Measurements from ENCODE around the gene MGAT4B. TPM values are rescaled to one million over a fixed set of nuclear protein-coding genes. Genes with fewer than 3 reads are reported as not detected.
A peak's percentile ranks its signal among the peaks of the same experiment; 100 is the strongest.

Gene MGAT4B
- total RNA-seq, 1 experiment from 2014 or later = 151 TPM

DNA sequence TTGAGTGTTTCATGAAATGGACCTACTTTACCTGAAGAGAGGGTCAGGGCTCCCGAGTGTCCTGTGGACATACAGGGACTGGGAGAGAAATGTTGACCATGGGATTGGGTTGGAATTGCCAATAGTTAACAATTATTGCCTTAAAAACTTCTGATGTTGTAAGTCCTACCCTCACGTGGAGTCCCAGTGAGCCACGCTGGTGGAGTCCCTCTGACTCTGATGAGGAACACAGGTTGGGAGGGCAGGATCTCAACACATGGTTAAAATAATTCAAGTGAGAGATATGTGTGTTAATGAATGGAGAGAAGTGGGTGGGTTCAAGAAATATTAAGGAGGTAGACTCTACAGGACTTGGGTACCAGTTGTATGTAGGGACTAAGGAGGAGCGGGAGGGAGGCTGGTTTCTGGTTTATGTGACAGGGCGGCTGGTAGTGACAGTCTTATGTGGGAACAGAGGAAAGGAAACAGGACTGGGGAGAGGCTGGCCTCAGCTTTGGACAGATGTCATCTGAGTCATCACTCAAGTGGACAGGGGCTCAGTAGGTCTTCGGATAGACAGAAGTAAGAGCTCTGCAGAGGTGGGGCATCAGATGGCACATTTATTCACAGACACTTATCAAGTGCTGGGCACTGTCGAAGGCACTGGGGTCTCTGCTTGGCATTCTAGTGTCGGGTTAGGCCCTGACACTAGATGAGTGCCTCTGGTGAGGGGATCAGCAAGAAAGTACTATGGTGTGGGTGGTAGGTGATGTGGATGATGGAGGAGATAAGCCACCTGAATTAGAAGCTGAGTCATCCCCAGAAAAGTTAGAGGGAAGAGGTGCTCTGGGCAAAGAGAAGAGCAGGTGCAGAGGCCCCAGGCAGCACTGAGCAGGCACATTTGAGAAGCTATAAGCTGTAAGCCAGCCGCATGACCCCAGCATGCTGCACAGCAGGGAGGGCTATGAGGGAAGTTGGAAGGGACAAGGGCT lies 46.8 kb downstream of the MGAT4B start (continued):
- TF ChIP-seq, protein P1, sequence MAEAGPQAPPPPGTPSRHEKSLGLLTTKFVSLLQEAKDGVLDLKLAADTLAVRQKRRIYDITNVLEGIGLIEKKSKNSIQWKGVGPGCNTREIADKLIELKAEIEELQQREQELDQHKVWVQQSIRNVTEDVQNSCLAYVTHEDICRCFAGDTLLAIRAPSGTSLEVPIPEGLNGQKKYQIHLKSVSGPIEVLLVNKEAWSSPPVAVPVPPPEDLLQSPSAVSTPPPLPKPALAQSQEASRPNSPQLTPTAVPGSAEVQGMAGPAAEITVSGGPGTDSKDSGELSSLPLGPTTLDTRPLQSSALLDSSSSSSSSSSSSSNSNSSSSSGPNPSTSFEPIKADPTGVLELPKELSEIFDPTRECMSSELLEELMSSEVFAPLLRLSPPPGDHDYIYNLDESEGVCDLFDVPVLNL (CRISPR knock-in tag; IDR thresholded peaks at IDR 0.05; ENCODE audit: borderline replicate concordance, low read depth) = no peak

DNA sequence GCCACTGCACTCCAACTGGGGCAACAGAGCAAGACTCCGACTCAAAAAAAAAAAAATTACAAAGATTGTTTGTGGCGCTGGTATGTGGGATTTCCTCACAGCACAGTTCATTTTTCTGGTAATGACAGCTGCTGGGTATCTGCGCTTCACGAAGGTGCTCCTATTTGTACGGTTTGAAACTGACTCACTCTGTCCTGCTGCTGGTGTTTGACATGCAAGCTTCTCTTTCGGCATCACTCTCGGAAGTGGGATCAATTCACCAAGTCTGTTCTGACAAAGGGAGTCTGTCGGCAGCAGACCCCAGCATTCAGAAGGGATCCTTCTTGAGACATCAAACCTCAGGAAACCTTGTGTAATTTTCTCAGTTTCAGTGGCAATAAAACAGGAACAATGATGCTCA lies 47.7 kb downstream of the MGAT4B start:
- TF ChIP-seq NR1H2 (CRISPR knock-in tag; IDR thresholded peaks at IDR 0.05) = no peak
- TF ChIP-seq, protein P2, sequence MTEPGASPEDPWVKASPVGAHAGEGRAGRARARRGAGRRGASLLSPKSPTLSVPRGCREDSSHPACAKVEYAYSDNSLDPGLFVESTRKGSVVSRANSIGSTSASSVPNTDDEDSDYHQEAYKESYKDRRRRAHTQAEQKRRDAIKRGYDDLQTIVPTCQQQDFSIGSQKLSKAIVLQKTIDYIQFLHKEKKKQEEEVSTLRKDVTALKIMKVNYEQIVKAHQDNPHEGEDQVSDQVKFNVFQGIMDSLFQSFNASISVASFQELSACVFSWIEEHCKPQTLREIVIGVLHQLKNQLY (CRISPR knock-in tag; IDR thresholded peaks at IDR 0.05) = no peak
- Mint-ChIP-seq H3K4me3 (no peak overlapping the region), H3K4me1 (peaks cover 60% of the 10 kb centered on the region), H3K36me3 (no peaks in the 10 kb centered on the region), H3K27ac (peak overlapping the region; percentile 18; the same call in 1 of the 2 replicates), H3K9me3 (no peaks in the 10 kb centered on the region), H3K27me3 (ENCODE audit: low read depth) (no peaks in the 10 kb centered on the region)
- ATAC-seq = no peak
- ChIA-PET POLR2A (interaction anchor here (0.7 kb wide), 1 partner anchor 36 kb away, joined by 3 read pairs; no protein-coding TSS in a partner anchor), CTCF (no interaction called here)
- no peak for DNase-seq (ENCODE audit: low spot score)

DNA sequence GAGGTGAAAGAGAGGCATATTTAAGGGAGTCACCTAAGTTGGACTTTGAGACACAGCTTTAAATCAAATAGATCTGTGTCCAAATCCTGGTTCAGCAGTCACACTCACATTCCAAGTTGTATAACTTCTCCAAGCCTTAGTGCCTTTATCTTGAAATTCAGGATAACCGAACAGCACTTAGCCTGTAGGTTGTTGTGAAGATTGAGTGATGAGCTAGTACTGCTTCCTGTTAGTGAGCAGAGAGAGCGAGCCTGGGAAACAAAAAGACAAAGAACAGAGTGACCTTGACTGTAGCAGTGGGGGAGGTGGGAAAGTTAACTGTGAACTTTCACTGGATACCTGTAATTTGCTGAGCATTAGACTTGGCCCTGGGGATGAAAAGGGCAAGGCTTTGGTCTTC lies 51.6 kb downstream of the MGAT4B start:
- Mint-ChIP-seq H3K27ac (peak overlapping the region; percentile 75), H3K4me1 (peaks cover 37% of the 10 kb centered on the region), H3K4me3 (no peak overlapping the region), H3K36me3 (peaks cover 6% of the 10 kb centered on the region; the same call in 1 of the 2 replicates), H3K9me3 (no peaks in the 10 kb centered on the region), H3K27me3 (ENCODE audit: low read depth) (no peaks in the 10 kb centered on the region)
- ChIA-PET CTCF (interaction anchor here (1.0 to 2.3 kb wide), 5 partner anchors 8 to 76 kb away, joined by 3 to 23 read pairs (median 4); partner anchors contain the start of gene SQSTM1), POLR2A (interaction anchor here (0.9 kb wide), 1 partner anchor 35 kb away, joined by 3 read pairs; no protein-coding TSS in a partner anchor)
- TF ChIP-seq ZBTB21 (CRISPR knock-in tag; IDR thresholded peaks at IDR 0.05; ENCODE audit: borderline replicate concordance) = no peak
- TF ChIP-seq, protein P2 (CRISPR knock-in tag; IDR thresholded peaks at IDR 0.05) = no peak
- no peak for TF ChIP-seq JUN (CRISPR knock-in tag; IDR thresholded peaks at IDR 0.05)
- TF ChIP-seq FOXK1 (CRISPR knock-in tag; IDR thresholded peaks at IDR 0.05) = no peak
- TF ChIP-seq TP53 (CRISPR knock-in tag; IDR thresholded peaks at IDR 0.05) = no peak
- TF ChIP-seq GTF2I (CRISPR knock-in tag; conservative IDR thresholded peaks at IDR 0.05) = no peak
- no peak for TF ChIP-seq ZNF396 (CRISPR knock-in tag; IDR thresholded peaks at IDR 0.05; ENCODE audit: borderline replicate concordance)
- no peak for TF ChIP-seq NFATC4 (CRISPR knock-in tag; IDR thresholded peaks at IDR 0.05)
- TF ChIP-seq, protein P3, sequence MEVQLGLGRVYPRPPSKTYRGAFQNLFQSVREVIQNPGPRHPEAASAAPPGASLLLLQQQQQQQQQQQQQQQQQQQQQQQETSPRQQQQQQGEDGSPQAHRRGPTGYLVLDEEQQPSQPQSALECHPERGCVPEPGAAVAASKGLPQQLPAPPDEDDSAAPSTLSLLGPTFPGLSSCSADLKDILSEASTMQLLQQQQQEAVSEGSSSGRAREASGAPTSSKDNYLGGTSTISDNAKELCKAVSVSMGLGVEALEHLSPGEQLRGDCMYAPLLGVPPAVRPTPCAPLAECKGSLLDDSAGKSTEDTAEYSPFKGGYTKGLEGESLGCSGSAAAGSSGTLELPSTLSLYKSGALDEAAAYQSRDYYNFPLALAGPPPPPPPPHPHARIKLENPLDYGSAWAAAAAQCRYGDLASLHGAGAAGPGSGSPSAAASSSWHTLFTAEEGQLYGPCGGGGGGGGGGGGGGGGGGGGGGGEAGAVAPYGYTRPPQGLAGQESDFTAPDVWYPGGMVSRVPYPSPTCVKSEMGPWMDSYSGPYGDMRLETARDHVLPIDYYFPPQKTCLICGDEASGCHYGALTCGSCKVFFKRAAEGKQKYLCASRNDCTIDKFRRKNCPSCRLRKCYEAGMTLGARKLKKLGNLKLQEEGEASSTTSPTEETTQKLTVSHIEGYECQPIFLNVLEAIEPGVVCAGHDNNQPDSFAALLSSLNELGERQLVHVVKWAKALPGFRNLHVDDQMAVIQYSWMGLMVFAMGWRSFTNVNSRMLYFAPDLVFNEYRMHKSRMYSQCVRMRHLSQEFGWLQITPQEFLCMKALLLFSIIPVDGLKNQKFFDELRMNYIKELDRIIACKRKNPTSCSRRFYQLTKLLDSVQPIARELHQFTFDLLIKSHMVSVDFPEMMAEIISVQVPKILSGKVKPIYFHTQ (CRISPR knock-in tag; IDR thresholded peaks at IDR 0.05) = no peak
- no peak for TF ChIP-seq TCF7 (CRISPR knock-in tag; IDR thresholded peaks at IDR 0.05; ENCODE audit: low read depth)
- TF ChIP-seq ZNF263 (CRISPR knock-in tag; IDR thresholded peaks at IDR 0.05; ENCODE audit: low read depth) = no peak
- TF ChIP-seq SMAD3 (CRISPR knock-in tag; IDR thresholded peaks at IDR 0.05; ENCODE audit: borderline replicate concordance) = no peak
- TF ChIP-seq, protein P4, sequence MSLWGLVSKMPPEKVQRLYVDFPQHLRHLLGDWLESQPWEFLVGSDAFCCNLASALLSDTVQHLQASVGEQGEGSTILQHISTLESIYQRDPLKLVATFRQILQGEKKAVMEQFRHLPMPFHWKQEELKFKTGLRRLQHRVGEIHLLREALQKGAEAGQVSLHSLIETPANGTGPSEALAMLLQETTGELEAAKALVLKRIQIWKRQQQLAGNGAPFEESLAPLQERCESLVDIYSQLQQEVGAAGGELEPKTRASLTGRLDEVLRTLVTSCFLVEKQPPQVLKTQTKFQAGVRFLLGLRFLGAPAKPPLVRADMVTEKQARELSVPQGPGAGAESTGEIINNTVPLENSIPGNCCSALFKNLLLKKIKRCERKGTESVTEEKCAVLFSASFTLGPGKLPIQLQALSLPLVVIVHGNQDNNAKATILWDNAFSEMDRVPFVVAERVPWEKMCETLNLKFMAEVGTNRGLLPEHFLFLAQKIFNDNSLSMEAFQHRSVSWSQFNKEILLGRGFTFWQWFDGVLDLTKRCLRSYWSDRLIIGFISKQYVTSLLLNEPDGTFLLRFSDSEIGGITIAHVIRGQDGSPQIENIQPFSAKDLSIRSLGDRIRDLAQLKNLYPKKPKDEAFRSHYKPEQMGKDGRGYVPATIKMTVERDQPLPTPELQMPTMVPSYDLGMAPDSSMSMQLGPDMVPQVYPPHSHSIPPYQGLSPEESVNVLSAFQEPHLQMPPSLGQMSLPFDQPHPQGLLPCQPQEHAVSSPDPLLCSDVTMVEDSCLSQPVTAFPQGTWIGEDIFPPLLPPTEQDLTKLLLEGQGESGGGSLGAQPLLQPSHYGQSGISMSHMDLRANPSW (CRISPR knock-in tag; conservative IDR thresholded peaks at IDR 0.05; ENCODE audit: low read depth) = no peak
- ATAC-seq (peak; percentile 87), DNase-seq (ENCODE audit: low spot score) (no peak)

Measured in WTC11 (cell line).